ENCODE data around the gene NPHP4. TPM values are rescaled to one million over a fixed set of nuclear protein-coding genes. Genes with fewer than 3 reads are reported as not detected.

Gene NPHP4
- total and polyA plus RNA-seq, 4 donors = 1.7 to 5.6 (median 3.5) TPM

GRCh38 chr1:5864256-5864655 lies 128.0 kb downstream of the NPHP4 start:
- Histone ChIP-seq H3K9me3 (ENCODE audit: control insufficient read depth in 4 of 4, low read length in 3 of 4) (no peaks in the 10 kb centered on the region), H3K9ac (ENCODE audit: low read depth in 1 of 2, low read length in 2 of 2) (no peak overlapping the region), H3K4me1 (ENCODE audit: control insufficient read depth in 4 of 4, insufficient read depth in 4 of 4, low read length in 3 of 4) (no peaks in the 10 kb centered on the region), H3K27me3 (ENCODE audit: control insufficient read depth in 4 of 4, insufficient read depth in 4 of 4, low read length in 3 of 4) (no peaks in the 10 kb centered on the region), H3K4me3 (ENCODE audit: low read depth in 1 of 3, low read length in 3 of 3) (no peak overlapping the region), H3K36me3 (ENCODE audit: control insufficient read depth in 4 of 4, insufficient read depth in 3 of 4, low read depth in 1 of 4, low read length in 3 of 4) (no peaks in the 10 kb centered on the region), H3K27ac (ENCODE audit: low read depth in 1 of 2, low read length in 2 of 2) (no peak overlapping the region)
- DNase-seq (ENCODE audit: low spot score) = no peak
- 96% methylated on average over 16 of the region's 16 CpGs for WGBS
- TF ChIP-seq, protein P1, sequence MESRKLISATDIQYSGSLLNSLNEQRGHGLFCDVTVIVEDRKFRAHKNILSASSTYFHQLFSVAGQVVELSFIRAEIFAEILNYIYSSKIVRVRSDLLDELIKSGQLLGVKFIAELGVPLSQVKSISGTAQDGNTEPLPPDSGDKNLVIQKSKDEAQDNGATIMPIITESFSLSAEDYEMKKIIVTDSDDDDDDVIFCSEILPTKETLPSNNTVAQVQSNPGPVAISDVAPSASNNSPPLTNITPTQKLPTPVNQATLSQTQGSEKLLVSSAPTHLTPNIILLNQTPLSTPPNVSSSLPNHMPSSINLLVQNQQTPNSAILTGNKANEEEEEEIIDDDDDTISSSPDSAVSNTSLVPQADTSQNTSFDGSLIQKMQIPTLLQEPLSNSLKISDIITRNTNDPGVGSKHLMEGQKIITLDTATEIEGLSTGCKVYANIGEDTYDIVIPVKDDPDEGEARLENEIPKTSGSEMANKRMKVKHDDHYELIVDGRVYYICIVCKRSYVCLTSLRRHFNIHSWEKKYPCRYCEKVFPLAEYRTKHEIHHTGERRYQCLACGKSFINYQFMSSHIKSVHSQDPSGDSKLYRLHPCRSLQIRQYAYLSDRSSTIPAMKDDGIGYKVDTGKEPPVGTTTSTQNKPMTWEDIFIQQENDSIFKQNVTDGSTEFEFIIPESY (IDR thresholded peaks at IDR 0.05) = no peak
- TF ChIP-seq SP1 (IDR thresholded peaks at IDR 0.05) = no peak
- TF ChIP-seq RXRA (IDR thresholded peaks at IDR 0.05) = no peak
- no peak for TF ChIP-seq CTCF (IDR thresholded peaks at IDR 0.05; ENCODE audit: low read depth, low read length, missing input control)
- TF ChIP-seq, protein P2, sequence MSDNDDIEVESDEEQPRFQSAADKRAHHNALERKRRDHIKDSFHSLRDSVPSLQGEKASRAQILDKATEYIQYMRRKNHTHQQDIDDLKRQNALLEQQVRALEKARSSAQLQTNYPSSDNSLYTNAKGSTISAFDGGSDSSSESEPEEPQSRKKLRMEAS (IDR thresholded peaks at IDR 0.05) = no peak
- no peak for TF ChIP-seq GABPA (IDR thresholded peaks at IDR 0.05 in 1 of 2, conservative IDR thresholded peaks at IDR 0.05 in 1 of 2)
- no peak for TF ChIP-seq HNF4A (conservative IDR thresholded peaks at IDR 0.05)
- no peak for TF ChIP-seq FOXA1 (IDR thresholded peaks at IDR 0.05)
- TF ChIP-seq NR2F2 (IDR thresholded peaks at IDR 0.05) = no peak

- H3K27ac ChIP-seq (ENCODE audit: low read depth in 1 of 2, low read length in 2 of 2) = no peak overlapping the region
- no peaks in the 10 kb centered on the region for H3K9me3 ChIP-seq (ENCODE audit: control insufficient read depth in 4 of 4, low read length in 3 of 4)
- no peaks in the 10 kb centered on the region for H3K4me1 ChIP-seq (ENCODE audit: control insufficient read depth in 4 of 4, insufficient read depth in 4 of 4, low read length in 3 of 4)
- DNase-seq (ENCODE audit: low spot score) = no peak
- no peaks in the 10 kb centered on the region for H3K27me3 ChIP-seq (ENCODE audit: control insufficient read depth in 4 of 4, insufficient read depth in 4 of 4, low read length in 3 of 4)
- TF ChIP-seq, protein P2 (IDR thresholded peaks at IDR 0.05) = no peak
- no peak overlapping the region for H3K4me3 ChIP-seq (ENCODE audit: low read depth in 1 of 3, low read length in 3 of 3)
- WGBS = 96% methylated on average over 17 of the region's 17 CpGs
- H3K36me3 ChIP-seq (ENCODE audit: control insufficient read depth in 4 of 4, insufficient read depth in 3 of 4, low read depth in 1 of 4, low read length in 3 of 4) = no peaks in the 10 kb centered on the region
- H3K9ac ChIP-seq (ENCODE audit: low read depth in 1 of 2, low read length in 2 of 2) = no peak overlapping the region
These were observed 129.0 kb downstream of the NPHP4 start for GRCh38 chr1:5863238-5863637.

DNA sequence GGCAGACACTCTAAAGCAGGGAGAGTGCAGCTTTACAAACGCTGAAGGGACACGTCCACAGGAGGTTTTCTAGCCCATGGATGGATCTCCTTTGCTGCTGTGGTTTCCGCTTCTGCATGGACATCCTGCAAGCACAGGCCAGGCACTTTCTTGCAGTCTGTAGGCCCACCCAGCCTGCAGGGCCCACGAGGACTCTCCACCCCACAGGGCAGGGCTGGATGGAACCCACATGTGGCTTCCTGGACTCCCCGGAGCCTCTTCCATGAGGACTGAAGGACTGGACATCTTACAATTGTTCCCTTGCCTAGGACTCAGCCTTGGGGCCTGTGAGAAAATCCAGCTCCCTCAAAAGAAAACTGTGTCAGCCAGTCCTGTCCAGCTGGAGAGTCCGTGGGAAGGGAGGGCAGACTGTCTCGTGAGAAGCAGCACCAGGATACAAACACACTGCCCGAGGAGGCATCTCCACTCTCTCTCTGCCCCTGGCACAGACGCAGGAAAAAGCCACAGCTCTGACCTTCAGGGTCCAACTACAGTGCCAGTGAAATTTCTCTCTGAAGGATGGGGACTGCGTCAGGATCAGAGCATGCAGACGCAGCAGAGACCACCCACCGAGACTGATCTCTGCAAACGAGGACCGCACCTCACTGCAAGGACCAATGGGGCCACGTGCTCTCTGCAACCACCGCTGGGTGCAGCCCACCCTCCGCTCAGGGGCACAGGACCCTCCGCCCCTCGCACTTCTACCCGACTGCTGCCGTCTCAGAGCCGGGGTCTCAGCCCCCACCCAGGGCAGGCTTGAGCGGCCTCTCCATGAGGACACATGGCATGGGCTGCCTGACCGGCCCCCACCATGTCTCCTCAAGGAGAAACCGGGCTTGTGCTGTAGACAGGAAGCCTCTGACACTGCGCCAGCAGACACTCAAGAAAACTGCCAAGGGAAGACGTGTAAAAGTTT lies 130.1 kb downstream of the NPHP4 start:
- Histone ChIP-seq H3K4me1 (ENCODE audit: control insufficient read depth in 4 of 4, insufficient read depth in 4 of 4, low read length in 3 of 4) (no peaks in the 10 kb centered on the region), H3K27me3 (ENCODE audit: control insufficient read depth in 4 of 4, insufficient read depth in 4 of 4, low read length in 3 of 4) (no peaks in the 10 kb centered on the region), H3K27ac (ENCODE audit: low read depth in 1 of 2, low read length in 2 of 2) (no peak overlapping the region), H3K9ac (ENCODE audit: low read depth in 1 of 2, low read length in 2 of 2) (no peak overlapping the region), H3K36me3 (ENCODE audit: control insufficient read depth in 4 of 4, insufficient read depth in 3 of 4, low read depth in 1 of 4, low read length in 3 of 4) (no peaks in the 10 kb centered on the region), H3K9me3 (ENCODE audit: control insufficient read depth in 4 of 4, low read length in 3 of 4) (no peaks in the 10 kb centered on the region), H3K4me3 (ENCODE audit: low read depth in 1 of 3, low read length in 3 of 3) (no peak overlapping the region)
- no peak for TF ChIP-seq HNF4A (conservative IDR thresholded peaks at IDR 0.05)
- no peak for TF ChIP-seq RXRA (IDR thresholded peaks at IDR 0.05)
- TF ChIP-seq YY1 (IDR thresholded peaks at IDR 0.05) = no peak
- TF ChIP-seq FOXA1 (IDR thresholded peaks at IDR 0.05) = no peak
- no peak for TF ChIP-seq GABPA (IDR thresholded peaks at IDR 0.05 in 1 of 2, conservative IDR thresholded peaks at IDR 0.05 in 1 of 2)
- TF ChIP-seq, protein P2 (IDR thresholded peaks at IDR 0.05) = no peak
- TF ChIP-seq RAD21 (IDR thresholded peaks at IDR 0.05) = no peak
- TF ChIP-seq EGR1 (IDR thresholded peaks at IDR 0.05; ENCODE audit: low read depth in 2 of 2) = no peak
- TF ChIP-seq FOXA2 (IDR thresholded peaks at IDR 0.05) = no peak
- TF ChIP-seq, protein P1 (IDR thresholded peaks at IDR 0.05) = no peak
- no peak for TF ChIP-seq SP1 (IDR thresholded peaks at IDR 0.05)
- TF ChIP-seq, protein P3, sequence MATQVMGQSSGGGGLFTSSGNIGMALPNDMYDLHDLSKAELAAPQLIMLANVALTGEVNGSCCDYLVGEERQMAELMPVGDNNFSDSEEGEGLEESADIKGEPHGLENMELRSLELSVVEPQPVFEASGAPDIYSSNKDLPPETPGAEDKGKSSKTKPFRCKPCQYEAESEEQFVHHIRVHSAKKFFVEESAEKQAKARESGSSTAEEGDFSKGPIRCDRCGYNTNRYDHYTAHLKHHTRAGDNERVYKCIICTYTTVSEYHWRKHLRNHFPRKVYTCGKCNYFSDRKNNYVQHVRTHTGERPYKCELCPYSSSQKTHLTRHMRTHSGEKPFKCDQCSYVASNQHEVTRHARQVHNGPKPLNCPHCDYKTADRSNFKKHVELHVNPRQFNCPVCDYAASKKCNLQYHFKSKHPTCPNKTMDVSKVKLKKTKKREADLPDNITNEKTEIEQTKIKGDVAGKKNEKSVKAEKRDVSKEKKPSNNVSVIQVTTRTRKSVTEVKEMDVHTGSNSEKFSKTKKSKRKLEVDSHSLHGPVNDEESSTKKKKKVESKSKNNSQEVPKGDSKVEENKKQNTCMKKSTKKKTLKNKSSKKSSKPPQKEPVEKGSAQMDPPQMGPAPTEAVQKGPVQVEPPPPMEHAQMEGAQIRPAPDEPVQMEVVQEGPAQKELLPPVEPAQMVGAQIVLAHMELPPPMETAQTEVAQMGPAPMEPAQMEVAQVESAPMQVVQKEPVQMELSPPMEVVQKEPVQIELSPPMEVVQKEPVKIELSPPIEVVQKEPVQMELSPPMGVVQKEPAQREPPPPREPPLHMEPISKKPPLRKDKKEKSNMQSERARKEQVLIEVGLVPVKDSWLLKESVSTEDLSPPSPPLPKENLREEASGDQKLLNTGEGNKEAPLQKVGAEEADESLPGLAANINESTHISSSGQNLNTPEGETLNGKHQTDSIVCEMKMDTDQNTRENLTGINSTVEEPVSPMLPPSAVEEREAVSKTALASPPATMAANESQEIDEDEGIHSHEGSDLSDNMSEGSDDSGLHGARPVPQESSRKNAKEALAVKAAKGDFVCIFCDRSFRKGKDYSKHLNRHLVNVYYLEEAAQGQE (IDR thresholded peaks at IDR 0.05) = no peak
- TF ChIP-seq JUND (IDR thresholded peaks at IDR 0.05) = no peak
- WGBS = 91% methylated on average over 27 of the region's 27 CpGs
- DNase-seq (ENCODE audit: low spot score) = no peak

Data from liver (tissue), 9 donors.